ENCODE data around the gene ALK. TPM values are rescaled to one million over a fixed set of nuclear protein-coding genes. Genes with fewer than 3 reads are reported as not detected.

Gene ALK
- total and polyA plus RNA-seq, 2 experiments from 2014 or later, result 0.35 TPM; not detected in 1

GRCh38 chr2:29440921-29441623 is 480.3 kb downstream of the ALK start (continued):
- no peak for TF ChIP-seq ZNF462 (CRISPR knock-in tag; IDR thresholded peaks at IDR 0.05)

GRCh38 chr2:29433920-29434319 is 487.5 kb downstream of the ALK start:
- no peaks in the 10 kb centered on the region for H3K9me2 ChIP-seq (ENCODE audit: insufficient read depth)
- H3K4me1 ChIP-seq (ENCODE audit: insufficient read depth), result peaks cover 7% of the 10 kb centered on the region; the same call in 1 of the 2 replicates
- no peak overlapping the region for H2AFZ ChIP-seq
- H3K36me3 ChIP-seq (ENCODE audit: insufficient read depth), result no peaks in the 10 kb centered on the region
- DNase-seq (ENCODE audit: low spot score), result no peak
- H3F3A ChIP-seq (replicated peaks; ENCODE audit: low read depth), result no peaks in the 10 kb centered on the region
- H3K4me2 ChIP-seq, result no peak overlapping the region
- no peaks in the 10 kb centered on the region for H3K79me2 ChIP-seq (replicated peaks; ENCODE audit: insufficient read depth)
- Mint-ChIP-seq H3K9me3 (no peaks in the 10 kb centered on the region), H3K4me1 (peaks cover 8% of the 10 kb centered on the region), H3K4me3 (no peak overlapping the region), H3K27me3 (ENCODE audit: insufficient read depth, low read depth, poor library complexity) (peaks cover 4% of the 10 kb centered on the region), H3K36me3 (ENCODE audit: low read depth) (no peaks in the 10 kb centered on the region), H3K27ac (no peak overlapping the region)
- H3K4me3 ChIP-seq, result no peak overlapping the region
- H4K20me1 ChIP-seq (replicated peaks; ENCODE audit: insufficient read depth), result no peaks in the 10 kb centered on the region
- no peak for ATAC-seq
- H3K27ac ChIP-seq (ENCODE audit: low read depth), result no peak overlapping the region
- no peaks in the 10 kb centered on the region for H3K27me3 ChIP-seq (ENCODE audit: insufficient read depth)
- TF ChIP-seq POLR2AphosphoS5 (IDR thresholded peaks at IDR 0.05; ENCODE audit: low read depth) (no peak), REST (IDR thresholded peaks at IDR 0.05; ENCODE audit: unreplicated experiment) (no peak), JUNB (IDR thresholded peaks at IDR 0.05; ENCODE audit: unreplicated experiment) (no peak), ETS1 (IDR thresholded peaks at IDR 0.05) (no peak), CTCF (conservative IDR thresholded peaks at IDR 0.05; ENCODE audit: low read depth in 2 of 2) (no peak), ZNF331 (CRISPR knock-in tag; IDR thresholded peaks at IDR 0.05; ENCODE audit: low read depth) (no peak), NANOG (IDR thresholded peaks at IDR 0.05; ENCODE audit: borderline replicate concordance) (no peak), ZNF114 (CRISPR knock-in tag; IDR thresholded peaks at IDR 0.05) (no peak), EZH2 (IDR thresholded peaks at IDR 0.05; ENCODE audit: low read depth, unreplicated experiment) (no peak), CREB1 (CRISPR knock-in tag; IDR thresholded peaks at IDR 0.05; ENCODE audit: low read depth) (no peak), STAT1 (IDR thresholded peaks at IDR 0.05; ENCODE audit: unreplicated experiment) (no peak)
